ENCODE data around the gene SDK1. TPM values are rescaled to one million over a fixed set of nuclear protein-coding genes. Genes with fewer than 3 reads are reported as not detected.

The SDK1 gene
- total and polyA plus RNA-seq, 2 of the 8 experiments (the other 6 are each of a cell fraction or from before 2014, with no cell fraction given): 3.3 to 7.2 TPM

DNA sequence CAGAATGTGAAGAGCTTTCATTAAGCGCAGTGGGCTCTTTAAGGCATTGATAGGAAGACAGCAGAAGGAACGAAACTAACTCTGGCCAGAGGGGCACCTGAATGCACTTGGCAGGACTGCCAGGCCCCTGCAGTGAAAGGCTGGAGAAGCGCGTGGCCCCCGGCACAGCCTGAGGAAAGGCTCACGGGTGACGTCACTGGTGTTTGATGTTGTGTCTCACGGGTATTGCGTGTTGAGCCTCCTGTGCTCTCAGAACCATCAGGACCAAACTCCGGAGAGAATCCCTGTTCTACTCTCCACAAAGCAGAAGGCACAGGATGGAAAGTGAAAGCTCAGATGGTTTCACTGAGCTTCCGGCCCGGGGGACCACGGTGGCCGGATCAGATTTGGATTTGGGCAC is 865.3 kb downstream of the SDK1 start (continued):
- TF ChIP-seq, protein P1, sequence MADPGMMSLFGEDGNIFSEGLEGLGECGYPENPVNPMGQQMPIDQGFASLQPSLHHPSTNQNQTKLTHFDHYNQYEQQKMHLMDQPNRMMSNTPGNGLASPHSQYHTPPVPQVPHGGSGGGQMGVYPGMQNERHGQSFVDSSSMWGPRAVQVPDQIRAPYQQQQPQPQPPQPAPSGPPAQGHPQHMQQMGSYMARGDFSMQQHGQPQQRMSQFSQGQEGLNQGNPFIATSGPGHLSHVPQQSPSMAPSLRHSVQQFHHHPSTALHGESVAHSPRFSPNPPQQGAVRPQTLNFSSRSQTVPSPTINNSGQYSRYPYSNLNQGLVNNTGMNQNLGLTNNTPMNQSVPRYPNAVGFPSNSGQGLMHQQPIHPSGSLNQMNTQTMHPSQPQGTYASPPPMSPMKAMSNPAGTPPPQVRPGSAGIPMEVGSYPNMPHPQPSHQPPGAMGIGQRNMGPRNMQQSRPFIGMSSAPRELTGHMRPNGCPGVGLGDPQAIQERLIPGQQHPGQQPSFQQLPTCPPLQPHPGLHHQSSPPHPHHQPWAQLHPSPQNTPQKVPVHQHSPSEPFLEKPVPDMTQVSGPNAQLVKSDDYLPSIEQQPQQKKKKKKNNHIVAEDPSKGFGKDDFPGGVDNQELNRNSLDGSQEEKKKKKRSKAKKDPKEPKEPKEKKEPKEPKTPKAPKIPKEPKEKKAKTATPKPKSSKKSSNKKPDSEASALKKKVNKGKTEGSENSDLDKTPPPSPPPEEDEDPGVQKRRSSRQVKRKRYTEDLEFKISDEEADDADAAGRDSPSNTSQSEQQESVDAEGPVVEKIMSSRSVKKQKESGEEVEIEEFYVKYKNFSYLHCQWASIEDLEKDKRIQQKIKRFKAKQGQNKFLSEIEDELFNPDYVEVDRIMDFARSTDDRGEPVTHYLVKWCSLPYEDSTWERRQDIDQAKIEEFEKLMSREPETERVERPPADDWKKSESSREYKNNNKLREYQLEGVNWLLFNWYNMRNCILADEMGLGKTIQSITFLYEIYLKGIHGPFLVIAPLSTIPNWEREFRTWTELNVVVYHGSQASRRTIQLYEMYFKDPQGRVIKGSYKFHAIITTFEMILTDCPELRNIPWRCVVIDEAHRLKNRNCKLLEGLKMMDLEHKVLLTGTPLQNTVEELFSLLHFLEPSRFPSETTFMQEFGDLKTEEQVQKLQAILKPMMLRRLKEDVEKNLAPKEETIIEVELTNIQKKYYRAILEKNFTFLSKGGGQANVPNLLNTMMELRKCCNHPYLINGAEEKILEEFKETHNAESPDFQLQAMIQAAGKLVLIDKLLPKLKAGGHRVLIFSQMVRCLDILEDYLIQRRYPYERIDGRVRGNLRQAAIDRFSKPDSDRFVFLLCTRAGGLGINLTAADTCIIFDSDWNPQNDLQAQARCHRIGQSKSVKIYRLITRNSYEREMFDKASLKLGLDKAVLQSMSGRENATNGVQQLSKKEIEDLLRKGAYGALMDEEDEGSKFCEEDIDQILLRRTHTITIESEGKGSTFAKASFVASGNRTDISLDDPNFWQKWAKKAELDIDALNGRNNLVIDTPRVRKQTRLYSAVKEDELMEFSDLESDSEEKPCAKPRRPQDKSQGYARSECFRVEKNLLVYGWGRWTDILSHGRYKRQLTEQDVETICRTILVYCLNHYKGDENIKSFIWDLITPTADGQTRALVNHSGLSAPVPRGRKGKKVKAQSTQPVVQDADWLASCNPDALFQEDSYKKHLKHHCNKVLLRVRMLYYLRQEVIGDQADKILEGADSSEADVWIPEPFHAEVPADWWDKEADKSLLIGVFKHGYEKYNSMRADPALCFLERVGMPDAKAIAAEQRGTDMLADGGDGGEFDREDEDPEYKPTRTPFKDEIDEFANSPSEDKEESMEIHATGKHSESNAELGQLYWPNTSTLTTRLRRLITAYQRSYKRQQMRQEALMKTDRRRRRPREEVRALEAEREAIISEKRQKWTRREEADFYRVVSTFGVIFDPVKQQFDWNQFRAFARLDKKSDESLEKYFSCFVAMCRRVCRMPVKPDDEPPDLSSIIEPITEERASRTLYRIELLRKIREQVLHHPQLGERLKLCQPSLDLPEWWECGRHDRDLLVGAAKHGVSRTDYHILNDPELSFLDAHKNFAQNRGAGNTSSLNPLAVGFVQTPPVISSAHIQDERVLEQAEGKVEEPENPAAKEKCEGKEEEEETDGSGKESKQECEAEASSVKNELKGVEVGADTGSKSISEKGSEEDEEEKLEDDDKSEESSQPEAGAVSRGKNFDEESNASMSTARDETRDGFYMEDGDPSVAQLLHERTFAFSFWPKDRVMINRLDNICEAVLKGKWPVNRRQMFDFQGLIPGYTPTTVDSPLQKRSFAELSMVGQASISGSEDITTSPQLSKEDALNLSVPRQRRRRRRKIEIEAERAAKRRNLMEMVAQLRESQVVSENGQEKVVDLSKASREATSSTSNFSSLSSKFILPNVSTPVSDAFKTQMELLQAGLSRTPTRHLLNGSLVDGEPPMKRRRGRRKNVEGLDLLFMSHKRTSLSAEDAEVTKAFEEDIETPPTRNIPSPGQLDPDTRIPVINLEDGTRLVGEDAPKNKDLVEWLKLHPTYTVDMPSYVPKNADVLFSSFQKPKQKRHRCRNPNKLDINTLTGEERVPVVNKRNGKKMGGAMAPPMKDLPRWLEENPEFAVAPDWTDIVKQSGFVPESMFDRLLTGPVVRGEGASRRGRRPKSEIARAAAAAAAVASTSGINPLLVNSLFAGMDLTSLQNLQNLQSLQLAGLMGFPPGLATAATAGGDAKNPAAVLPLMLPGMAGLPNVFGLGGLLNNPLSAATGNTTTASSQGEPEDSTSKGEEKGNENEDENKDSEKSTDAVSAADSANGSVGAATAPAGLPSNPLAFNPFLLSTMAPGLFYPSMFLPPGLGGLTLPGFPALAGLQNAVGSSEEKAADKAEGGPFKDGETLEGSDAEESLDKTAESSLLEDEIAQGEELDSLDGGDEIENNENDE (IDR thresholded peaks at IDR 0.05; ENCODE audit: insufficient replicate concordance, low read length): no peak
- no peak for TF ChIP-seq ASH2L (IDR thresholded peaks at IDR 0.05; ENCODE audit: low read length)
- no peak for TF ChIP-seq KDM1A (IDR thresholded peaks at IDR 0.05; ENCODE audit: borderline replicate concordance, low read length)
- TF ChIP-seq CTBP2 (IDR thresholded peaks at IDR 0.05; ENCODE audit: borderline replicate concordance, insufficient read depth, insufficient read length, low read length): no peak
- TF ChIP-seq TAF7 (optimal IDR thresholded peaks at IDR 0.05; ENCODE audit: borderline replicate concordance, low read depth, low read length): no peak
- TF ChIP-seq MAX (IDR thresholded peaks at IDR 0.05): no peak
- no peak for TF ChIP-seq RBBP5 (IDR thresholded peaks at IDR 0.05; ENCODE audit: borderline replicate concordance, low read depth, low read length)
- no peak for TF ChIP-seq MAFK (IDR thresholded peaks at IDR 0.05; ENCODE audit: low read depth, low read length)
- TF ChIP-seq CREB1 (IDR thresholded peaks at IDR 0.05): no peak
- no peak for TF ChIP-seq SP4 (IDR thresholded peaks at IDR 0.05; ENCODE audit: low read length)
